ENCODE data around the gene DCAF5. TPM values are rescaled to one million over a fixed set of nuclear protein-coding genes. Genes with fewer than 3 reads are reported as not detected.
A peak's percentile ranks its signal among the peaks of the same experiment; 100 is the strongest.
"Not testable (repeated sequence)": the region's sequence is repeated elsewhere in the genome, so short reads cannot be mapped to it uniquely, and the experiment has no call there.

DCAF5 gene
- total RNA-seq, 4 donors from 2014 or later, result 31.8 to 60.0 (median 38.5) TPM

DNA sequence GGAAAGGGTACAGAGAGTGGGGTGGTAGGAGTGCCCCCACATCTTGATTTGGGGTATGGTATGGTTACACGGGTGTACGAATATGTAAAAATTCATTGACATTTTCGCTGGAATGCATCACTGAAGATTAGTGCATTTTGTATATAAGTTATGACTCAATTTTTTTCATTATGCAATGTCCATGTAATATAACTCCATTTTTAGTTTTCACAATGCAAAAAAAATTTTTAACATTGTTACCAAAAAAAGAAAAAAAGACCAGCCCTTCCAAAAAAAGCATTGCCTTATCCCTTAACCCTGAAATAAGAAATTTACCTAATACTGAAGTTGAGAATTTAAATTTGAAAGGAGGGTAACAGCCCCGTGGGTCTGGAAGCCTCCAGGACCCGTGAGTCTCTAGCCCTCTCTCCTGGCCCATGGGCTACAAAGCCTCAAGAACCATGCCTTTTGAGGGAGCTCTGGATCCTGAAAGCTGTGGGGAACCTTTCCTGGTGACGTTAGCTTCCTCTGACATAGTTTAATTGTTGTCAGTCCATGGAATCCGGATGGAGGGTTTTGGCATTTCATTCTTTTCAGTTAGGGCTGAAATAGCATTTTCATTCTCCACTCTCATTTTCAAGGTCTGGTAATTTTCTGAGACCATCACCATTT is 118.2 kb downstream of the DCAF5 start:
- TF ChIP-seq POLR2A (IDR thresholded peaks at IDR 0.05), result no peak
- TF ChIP-seq, protein P1, sequence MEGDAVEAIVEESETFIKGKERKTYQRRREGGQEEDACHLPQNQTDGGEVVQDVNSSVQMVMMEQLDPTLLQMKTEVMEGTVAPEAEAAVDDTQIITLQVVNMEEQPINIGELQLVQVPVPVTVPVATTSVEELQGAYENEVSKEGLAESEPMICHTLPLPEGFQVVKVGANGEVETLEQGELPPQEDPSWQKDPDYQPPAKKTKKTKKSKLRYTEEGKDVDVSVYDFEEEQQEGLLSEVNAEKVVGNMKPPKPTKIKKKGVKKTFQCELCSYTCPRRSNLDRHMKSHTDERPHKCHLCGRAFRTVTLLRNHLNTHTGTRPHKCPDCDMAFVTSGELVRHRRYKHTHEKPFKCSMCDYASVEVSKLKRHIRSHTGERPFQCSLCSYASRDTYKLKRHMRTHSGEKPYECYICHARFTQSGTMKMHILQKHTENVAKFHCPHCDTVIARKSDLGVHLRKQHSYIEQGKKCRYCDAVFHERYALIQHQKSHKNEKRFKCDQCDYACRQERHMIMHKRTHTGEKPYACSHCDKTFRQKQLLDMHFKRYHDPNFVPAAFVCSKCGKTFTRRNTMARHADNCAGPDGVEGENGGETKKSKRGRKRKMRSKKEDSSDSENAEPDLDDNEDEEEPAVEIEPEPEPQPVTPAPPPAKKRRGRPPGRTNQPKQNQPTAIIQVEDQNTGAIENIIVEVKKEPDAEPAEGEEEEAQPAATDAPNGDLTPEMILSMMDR (IDR thresholded peaks at IDR 0.05), result no peak
- no peak overlapping the region for H3K4me3 ChIP-seq (ENCODE audit: low read depth, poor library complexity, severe bottlenecking)
- no peak for DNase-seq (ENCODE audit: low spot score in 2 of 2)
- intact Hi-C loops (cut with DNase I; ENCODE audit: low total_unique reads), result no loop called here
- 78 to 79% methylated on average over 7 of the region's 7 CpGs for WGBS, 2 donors

DNA sequence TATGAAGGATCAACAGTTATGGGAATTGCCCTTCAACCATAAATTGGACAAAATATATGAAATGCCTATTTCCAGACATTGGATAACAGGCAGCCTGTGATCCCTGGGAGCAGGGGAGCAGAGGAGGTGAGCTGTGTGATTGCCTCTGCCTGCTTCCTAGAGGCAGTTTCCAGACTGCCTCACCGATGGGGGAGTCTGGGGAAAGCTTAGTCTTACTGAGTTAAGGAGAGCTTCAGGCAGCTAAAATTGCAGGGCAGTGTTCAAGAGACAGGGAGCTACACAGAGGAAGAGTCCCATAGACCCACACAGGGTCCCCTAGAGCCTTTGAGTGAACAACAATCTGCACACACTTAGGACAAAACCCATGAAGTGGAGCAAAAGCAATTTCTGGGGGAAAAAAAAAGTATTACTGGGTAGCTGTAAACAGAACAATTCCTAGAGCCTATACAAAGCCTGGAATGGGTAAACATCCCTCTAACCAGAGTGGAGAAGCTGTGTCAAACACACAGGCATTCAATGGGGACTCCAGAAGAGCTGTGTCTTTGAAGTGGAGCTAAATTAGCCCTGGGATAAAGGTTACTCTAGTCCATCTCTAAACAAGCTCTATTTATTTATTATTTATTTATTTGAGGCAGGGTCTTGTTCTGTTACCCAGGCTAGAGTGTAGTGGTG is 125.5 kb downstream of the DCAF5 start:
- 29 to 43% methylated on average over 1 of the region's 1 CpG for WGBS, 2 donors
- intact Hi-C loops (cut with DNase I; ENCODE audit: low total_unique reads), result no loop called here
- TF ChIP-seq, protein P1 (IDR thresholded peaks at IDR 0.05), result no peak
- no peak for TF ChIP-seq POLR2A (IDR thresholded peaks at IDR 0.05)
- H3K4me3 ChIP-seq (ENCODE audit: low read depth, poor library complexity, severe bottlenecking), result no peak overlapping the region
- peak in 1 of 2 donors; percentile 18 for DNase-seq (ENCODE audit: low spot score in 2 of 2)

DNA sequence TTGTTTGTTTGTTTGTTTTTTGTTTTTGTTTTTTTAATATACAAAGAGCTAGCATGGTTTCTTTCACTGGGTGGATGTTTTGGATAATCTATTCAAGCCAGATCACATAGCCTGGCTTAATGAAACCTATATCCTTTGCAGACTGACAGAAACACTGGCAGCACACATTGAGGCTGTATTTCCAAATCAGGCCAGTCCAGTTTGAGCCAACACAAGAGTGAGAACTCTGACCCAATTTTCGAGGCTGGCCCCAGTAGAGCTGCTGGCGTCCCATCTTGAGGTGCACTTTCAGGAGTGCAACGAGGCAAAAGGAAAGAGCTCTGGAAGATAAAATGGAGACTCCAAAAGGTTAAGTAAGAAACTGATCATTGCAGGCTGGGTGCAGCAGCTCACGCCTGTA is 129.9 kb downstream of the DCAF5 start:
- DNase-seq (ENCODE audit: low spot score in 2 of 2), result no peak
- WGBS, 2 donors, result 84 to 90% methylated on average over 4 of the region's 4 CpGs
- TF ChIP-seq POLR2A (IDR thresholded peaks at IDR 0.05), result no peak
- TF ChIP-seq, protein P1 (IDR thresholded peaks at IDR 0.05), result no peak
- H3K4me3 ChIP-seq (ENCODE audit: low read depth, poor library complexity, severe bottlenecking), result no peak overlapping the region
- intact Hi-C loops (cut with DNase I; ENCODE audit: low total_unique reads), result no loop called here

DNA sequence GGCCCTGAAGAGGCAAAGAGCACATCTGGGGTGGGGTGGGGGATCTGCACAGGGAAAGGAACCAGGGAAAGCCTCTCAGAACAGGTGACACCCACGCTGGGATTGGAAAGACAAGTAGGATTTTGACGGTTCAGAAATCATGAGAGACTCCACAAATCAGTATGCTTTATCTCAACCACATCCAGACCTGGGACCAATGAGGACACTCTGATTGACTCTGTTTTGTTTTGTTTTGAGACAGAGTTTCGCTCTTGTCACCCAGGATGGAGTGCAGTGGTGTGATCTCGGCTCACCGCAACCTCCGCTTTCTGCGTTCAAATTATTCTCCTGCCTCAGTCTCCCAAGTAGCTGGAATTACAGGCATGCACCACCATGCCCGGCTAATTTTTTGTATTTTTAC is 130.8 kb downstream of the DCAF5 start:
- DNase-seq (ENCODE audit: low spot score in 2 of 2), result not testable (repeated sequence)

DNA sequence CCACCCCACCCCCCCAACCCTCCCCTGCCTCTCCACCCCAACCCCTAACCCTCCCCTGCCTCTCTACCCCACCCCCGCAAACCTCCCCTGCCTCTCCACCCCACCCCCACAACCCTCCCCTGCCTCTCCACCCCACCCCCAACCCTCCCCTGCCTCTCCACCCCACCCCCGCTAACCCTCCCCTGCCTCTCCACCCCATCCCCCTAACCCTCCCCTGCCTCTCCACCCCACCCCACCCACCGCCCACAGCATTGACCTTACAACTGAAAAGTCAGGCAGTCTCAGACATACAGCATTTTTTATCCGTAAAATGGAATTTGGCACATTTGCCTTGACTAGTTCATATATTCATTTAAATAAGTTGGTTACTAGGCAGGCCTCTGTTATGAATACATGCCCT is 135.2 kb downstream of the DCAF5 start:
- intact Hi-C loops (cut with DNase I; ENCODE audit: low total_unique reads), result no loop called here
- no peak for DNase-seq (ENCODE audit: low spot score in 2 of 2)
- no peak overlapping the region for H3K4me3 ChIP-seq (ENCODE audit: low read depth, poor library complexity, severe bottlenecking)
- 76 to 89% methylated on average over 3 to 4 of the region's 4 CpGs for WGBS, 2 donors
- TF ChIP-seq, protein P1 (IDR thresholded peaks at IDR 0.05), result no peak
- TF ChIP-seq POLR2A (IDR thresholded peaks at IDR 0.05), result no peak

More for the DNA sequence above, 130.8 kb downstream of the DCAF5 start:
- H3K4me3 ChIP-seq (ENCODE audit: low read depth, poor library complexity, severe bottlenecking); intact Hi-C loops (cut with DNase I; ENCODE audit: low total_unique reads): not testable (repeated sequence)
- 78 to 97% methylated on average over 8 of the region's 8 CpGs for WGBS, 2 donors

DNA sequence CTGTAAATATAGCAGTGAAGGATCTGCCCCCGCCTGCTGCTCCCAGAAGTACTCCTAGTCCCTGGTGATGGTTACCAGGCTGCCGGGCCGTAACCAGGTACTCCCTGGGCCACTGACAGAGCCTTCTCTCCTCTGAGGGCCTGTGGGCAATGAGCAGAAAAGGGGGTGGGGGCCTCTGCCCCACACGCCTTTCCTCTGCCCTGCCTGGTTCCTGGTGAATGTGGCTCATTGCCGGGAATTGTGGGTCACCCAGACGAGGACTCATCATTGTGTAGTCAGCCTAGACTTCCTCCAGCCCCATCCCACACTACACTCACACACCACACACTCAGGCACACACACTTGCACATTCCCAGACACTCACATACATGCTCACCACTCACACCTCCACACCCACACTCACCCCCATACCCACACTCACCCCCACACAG is 138.1 kb downstream of the DCAF5 start:
- no peak overlapping the region for H3K4me3 ChIP-seq (ENCODE audit: low read depth, poor library complexity, severe bottlenecking)
- WGBS, 2 donors, result 84 to 97% methylated on average over 6 of the region's 6 CpGs
- no peak for DNase-seq (ENCODE audit: low spot score in 2 of 2)
- no peak for TF ChIP-seq POLR2A (IDR thresholded peaks at IDR 0.05)
- TF ChIP-seq, protein P1 (IDR thresholded peaks at IDR 0.05), result no peak
- intact Hi-C loops (cut with DNase I; ENCODE audit: low total_unique reads), result no loop called here
